Panc1 (cell line): ENCODE results near the gene CREM. TPM values are rescaled to one million over a fixed set of nuclear protein-coding genes. Genes with fewer than 3 reads are reported as not detected.

Source experiments
- ATAC-seq: fragments of 200-7000 bp; cut with Tn5 transposase; 2 replicates; pipeline ENCODE4 v1.9.1; 2020; ENCODE audit warnings: mild to moderate bottlenecking, moderate library complexity
- BruUV-seq: library from RNA; stranded (reverse); fragments of 400-500 nt; replicated peaks from 2 replicates; lab custom pipeline; 2021; lab: Mats Ljungman, UMichigan
- CTCF ChIA-PET: fragments of 300-600 bp; sonication (Branson Sonifier 250); formaldehyde crosslinking; loops from one replicate; lab custom pipeline; 2022; ENCODE audit warnings: antibody characterized with exemption; lab: Charles Lee
- POLR2A ChIA-PET: fragments of 300-600 bp; sonication (Branson Sonifier 250); formaldehyde crosslinking; loops from one replicate; lab custom pipeline; 2022; ENCODE audit warnings: antibody characterized with exemption; lab: Charles Lee
- DNase-seq: peaks from one replicate; pipeline ENCODE4 v3.0.0-alpha.2; 2010; ENCODE audit warnings: low read depth, low spot score
- H3K27ac ChIP-seq: 2 replicates; pipeline ENCODE4 v1.5.1; 2011; ENCODE audit warnings: mild to moderate bottlenecking, low read length, inconsistent platforms
- H3K27me3 ChIP-seq: fragments of 200-500 bp; sonication (Bioruptor generic); 2 replicates; pipeline ENCODE4 v1.6.0; 2014; ENCODE audit warnings: low read length, inconsistent platforms; ENCODE audit not compliant: control insufficient read depth, insufficient read depth
- H3K36me3 ChIP-seq: fragments of 200-500 bp; sonication (Bioruptor generic); 2 replicates; pipeline ENCODE4 v1.5.1; 2014; ENCODE audit warnings: inconsistent platforms, mild to moderate bottlenecking, low read length, moderate library complexity; ENCODE audit not compliant: control insufficient read depth, insufficient read depth
- H3K4me1 ChIP-seq: 2 replicates; pipeline ENCODE4 v1.5.1; 2011; ENCODE audit warnings: inconsistent platforms, mild to moderate bottlenecking, low read length, moderate library complexity; ENCODE audit not compliant: control insufficient read depth, insufficient read depth
- H3K4me3 ChIP-seq, 2 experiments: 2 replicates each; pipeline ENCODE4 v1.5.1; 2011 to 2012; ENCODE audit warnings: low read depth in 2 of 2, low read length in 2 of 2, mild to moderate bottlenecking in 2 of 2, inconsistent platforms in 1 of 2, moderate library complexity in 1 of 2
- H3K9me3 ChIP-seq: fragments of 200-500 bp; sonication (Bioruptor generic); 2 replicates; pipeline ENCODE4 v1.5.1; 2014; ENCODE audit warnings: low read depth, mild to moderate bottlenecking, inconsistent platforms, low read length, moderate library complexity; ENCODE audit not compliant: control insufficient read depth, insufficient read depth
- CTCF ChIP-seq: fragments of 450-650 bp; IDR thresholded peaks from 2 replicates; pipeline ENCODE4 v1.5.1; 2017; ENCODE audit warnings: mild to moderate bottlenecking
- POLR2AphosphoS5 ChIP-seq: IDR thresholded peaks from 2 replicates; pipeline ENCODE4 v1.6.1; 2012; ENCODE audit warnings: mild to moderate bottlenecking, low read depth, low read length, moderate library complexity
- REST ChIP-seq, 2 experiments: IDR thresholded peaks; 2 replicates each; pipeline ENCODE4 v1.6.1; 2011 to 2012; ENCODE audit warnings: low read depth in 2 of 2, control low read depth in 1 of 2, low read length in 1 of 2, mild to moderate bottlenecking in 1 of 2, moderate library complexity in 1 of 2; ENCODE audit not compliant: insufficient read depth in 1 of 2
- SIN3A ChIP-seq: IDR thresholded peaks from 2 replicates; pipeline ENCODE4 v1.6.1; 2012; ENCODE audit warnings: low read depth, mild to moderate bottlenecking, low read length, moderate library complexity, borderline replicate concordance; ENCODE audit not compliant: insufficient read depth
- TCF7L2 ChIP-seq: IDR thresholded peaks from 2 replicates; pipeline ENCODE4 v1.6.1; 2011; ENCODE audit warnings: mild to moderate bottlenecking, low read depth, low read length, inconsistent platforms
- in situ Hi-C: cut with HindIII; loops from 2 replicates; pipeline ENCODE4 v1.10.0; 2016; ENCODE audit warnings: low sequenced_read_pairs, low pct_unique_long_range_greater_than_20kb
- intact Hi-C: fragments of 100-400 bp; cut with micrococcal nuclease; formaldehyde crosslinking; loops from one replicate; pipeline ENCODE4 v1.10.0; 2022; ENCODE audit not compliant: unreplicated experiment
- total RNA-seq: library from RNA; stranded (reverse); gene quantifications from one replicate; pipeline ENCODE4 v1.2.1, GENCODE V29; 2021; ENCODE audit not compliant: unreplicated experiment

The CREM gene
- total RNA-seq, 1 experiment from 2014 or later = 13.7 TPM

- H3K27me3 ChIP-seq = no peaks in the 10 kb centered on the region
- no peaks in the 10 kb centered on the region for H3K4me1 ChIP-seq
- H3K36me3 ChIP-seq = no peaks in the 10 kb centered on the region
- in situ Hi-C loops (no loop called here), intact Hi-C loops (no loop called here)
- BruUV-seq = no TSS peak
- ATAC-seq (no peak), DNase-seq (no peak)
- no peaks in the 10 kb centered on the region for H3K9me3 ChIP-seq
- ChIA-PET POLR2A (no interaction called here), CTCF (no interaction called here)
- TF ChIP-seq SIN3A (no peak), REST (IDR thresholded peaks at IDR 0.05; ENCODE audit: insufficient read depth in 1 of 2, low read depth in 2 of 2, low read length in 1 of 2) (no peak)
- no peak overlapping the region for H3K4me3 ChIP-seq
- H3K27ac ChIP-seq = no peak overlapping the region
Measured at GRCh38 chr10:35210961-35211360, 84.3 kb downstream of the CREM start.

GRCh38 chr10:35211390-35211789, 84.7 kb downstream of the CREM start:
- no peaks in the 10 kb centered on the region for H3K36me3 ChIP-seq
- no peak overlapping the region for H3K27ac ChIP-seq
- no peak for TF ChIP-seq POLR2AphosphoS5
- no peak for TF ChIP-seq SIN3A
- TF ChIP-seq REST (IDR thresholded peaks at IDR 0.05; ENCODE audit: insufficient read depth in 1 of 2, low read depth in 2 of 2, low read length in 1 of 2) = no peak
- no peak for TF ChIP-seq CTCF
- no peak for TF ChIP-seq TCF7L2
- CTCF ChIA-PET = no interaction called here
- BruUV-seq = no TSS peak
- no peaks in the 10 kb centered on the region for H3K9me3 ChIP-seq
- DNase-seq = no peak
- no peaks in the 10 kb centered on the region for H3K27me3 ChIP-seq
- ATAC-seq = no peak
- H3K4me3 ChIP-seq = no peak overlapping the region
- in situ Hi-C loops = no loop called here
- POLR2A ChIA-PET = no interaction called here
- H3K4me1 ChIP-seq = no peaks in the 10 kb centered on the region
- intact Hi-C loops = no loop called here
